ENCODE measurements around the gene PDE5A. TPM values are rescaled to one million over a fixed set of nuclear protein-coding genes. Genes with fewer than 3 reads are reported as not detected.
"Not testable (repeated sequence)": the region's sequence is repeated elsewhere in the genome, so short reads cannot be mapped to it uniquely, and the experiment has no call there.

PDE5A gene
- total RNA-seq, 1 donor from 2014 or later: 0.59 TPM

GRCh38 chr4:119478446-119479179 is 150.0 kb downstream of the PDE5A start:
- intact Hi-C loops (cut with micrococcal nuclease): no loop called here

GRCh38 chr4:119477412-119478053 is 151.1 kb downstream of the PDE5A start:
- intact Hi-C loops (cut with micrococcal nuclease): no loop called here

- intact Hi-C loops (cut with micrococcal nuclease): no loop called here
Measured at GRCh38 chr4:119471259-119471658, 157.3 kb downstream of the PDE5A start.

- intact Hi-C loops (cut with micrococcal nuclease): not testable (repeated sequence)
Measured at GRCh38 chr4:119470737-119471063, 157.9 kb downstream of the PDE5A start.

- intact Hi-C loops (cut with micrococcal nuclease): not testable (repeated sequence)
Measured at GRCh38 chr4:119470021-119470736, 158.4 kb downstream of the PDE5A start.

- intact Hi-C loops (cut with micrococcal nuclease): not testable (repeated sequence)
Measured at GRCh38 chr4:119469039-119469438, 159.6 kb downstream of the PDE5A start.

GRCh38 chr4:119462733-119463132 is 165.9 kb downstream of the PDE5A start:
- intact Hi-C loops (cut with micrococcal nuclease): not testable (repeated sequence)

- intact Hi-C loops (cut with micrococcal nuclease): loop anchor here (10.0 kb wide), 1 partner anchor 169 kb away; the partner anchor contains the start of gene PDE5A
Measured at GRCh38 chr4:119455734-119456133, 172.9 kb downstream of the PDE5A start.

GRCh38 chr4:119454491-119455270 is 173.9 kb downstream of the PDE5A start:
- intact Hi-C loops (cut with micrococcal nuclease): loop anchor here (1.0 to 10.0 kb wide), 4 partner anchors 154 to 612 kb away; partner anchors contain the start of genes MAD2L1, PDE5A and USP53

GRCh38 chr4:119454151-119454490 is 174.5 kb downstream of the PDE5A start:
- intact Hi-C loops (cut with micrococcal nuclease): loop anchor here (1.0 to 10.0 kb wide), 4 partner anchors 154 to 612 kb away; partner anchors contain the start of genes MAD2L1, PDE5A and USP53

- intact Hi-C loops (cut with micrococcal nuclease): loop anchor here (10.0 kb wide), 1 partner anchor 172 kb away; the partner anchor contains the start of gene PDE5A
Measured at GRCh38 chr4:119453286-119453685, 175.3 kb downstream of the PDE5A start.

- intact Hi-C loops (cut with micrococcal nuclease): loop anchor here (10.0 kb wide), 1 partner anchor 175 kb away; the partner anchor contains the start of gene PDE5A
Measured at GRCh38 chr4:119449851-119450250, 178.8 kb downstream of the PDE5A start.
